ENCODE results near the gene PTTG1IP.
"Not testable (repeated sequence)": the region's sequence is repeated elsewhere in the genome, so short reads cannot be mapped to it uniquely, and the experiment has no call there.

The PTTG1IP gene

DNA sequence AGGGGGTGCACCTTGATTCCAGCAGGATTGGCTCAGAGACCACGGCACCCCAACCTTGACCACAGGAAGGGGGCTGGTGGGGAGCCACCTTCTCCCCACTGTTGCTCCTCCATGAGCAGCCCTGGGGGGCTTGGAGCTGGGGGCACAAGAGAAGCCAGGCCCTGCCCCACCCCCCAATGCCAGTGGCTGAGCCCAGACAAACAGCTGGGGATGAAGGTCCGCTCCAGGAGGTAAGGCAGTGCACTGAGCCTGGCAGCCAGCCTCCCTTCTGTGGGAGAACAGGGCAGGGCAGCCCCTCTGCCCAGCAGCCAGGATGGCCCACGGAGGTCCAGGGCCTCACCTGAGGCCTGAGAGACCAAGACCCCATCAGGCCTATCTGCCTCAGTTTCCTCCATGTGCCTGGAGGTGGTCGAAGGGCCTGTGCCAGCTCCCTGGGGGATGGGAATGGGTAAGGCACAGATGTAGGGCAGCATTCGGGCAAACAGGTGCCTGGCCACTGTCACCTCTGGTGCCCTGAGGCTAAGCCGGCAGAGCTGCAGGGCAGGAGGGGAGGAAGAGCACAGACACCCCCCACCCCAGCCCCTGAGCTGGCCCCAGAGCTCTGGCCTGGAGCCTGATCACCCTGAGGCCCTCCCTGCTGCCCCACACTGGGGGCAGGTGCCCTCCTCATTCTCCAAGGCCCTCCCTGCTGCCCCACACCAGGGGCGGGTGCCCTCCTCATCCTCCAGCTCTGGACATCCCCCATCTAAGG lies 40.1 kb upstream of the PTTG1IP start:
- DNase-seq (ENCODE audit: low spot score in 2 of 2) (no peak), ATAC-seq (replicated peaks; ENCODE audit: extremely low read depth, poor library complexity, severe bottlenecking) (no peak)

DNA sequence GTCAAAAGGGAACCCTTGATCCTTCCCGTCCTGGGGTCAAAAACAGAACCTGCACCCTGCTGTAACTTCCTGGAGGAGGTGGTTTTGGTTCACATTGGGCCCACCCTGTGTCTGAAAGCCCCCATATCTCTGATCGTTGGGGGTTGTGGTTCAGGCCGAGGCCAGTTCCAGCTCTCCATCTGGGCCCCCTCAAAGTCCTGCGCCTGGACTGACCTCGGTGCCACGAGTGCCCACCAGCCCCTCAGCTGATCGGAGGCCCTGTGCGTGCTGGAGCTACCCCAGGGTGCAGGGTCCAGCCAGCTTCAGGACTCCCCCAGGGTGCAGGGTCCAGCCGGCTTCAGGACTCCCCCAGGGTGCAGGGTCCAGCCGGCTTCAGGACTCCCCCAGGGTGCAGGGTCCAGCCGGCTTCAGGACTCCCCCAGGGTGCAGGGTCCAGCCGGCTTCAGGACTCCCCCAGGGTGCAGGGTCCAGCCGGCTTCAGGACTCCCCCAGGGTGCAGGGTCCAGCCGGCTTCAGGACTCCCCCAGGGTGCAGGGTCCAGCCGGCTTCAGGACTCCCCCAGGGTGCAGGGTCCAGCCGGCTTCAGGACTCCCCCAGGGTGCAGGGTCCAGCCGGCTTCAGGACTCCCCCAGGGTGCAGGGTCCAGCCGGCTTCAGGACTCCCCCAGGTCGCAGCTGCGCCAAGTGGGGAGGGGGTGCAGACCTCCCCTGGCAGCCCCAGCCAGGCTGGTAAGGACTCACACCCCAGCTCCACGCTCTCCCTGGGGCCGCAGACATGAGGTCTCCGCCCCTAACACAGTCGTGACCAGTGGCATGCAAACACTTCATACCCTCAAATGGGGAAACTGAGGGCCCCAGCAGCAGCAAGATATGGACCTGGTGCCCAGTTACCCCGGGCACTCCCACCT lies 39.3 kb upstream of the PTTG1IP start:
- H3K9me3 Mint-ChIP-seq; DNase-seq (ENCODE audit: low spot score in 2 of 2); H3K27me3 Mint-ChIP-seq; ATAC-seq (replicated peaks; ENCODE audit: extremely low read depth, poor library complexity, severe bottlenecking): not testable (repeated sequence)
- peak overlapping the region; percentile 93 for H3K4me3 Mint-ChIP-seq
- peaks cover 49% of the 10 kb centered on the region for H3K36me3 Mint-ChIP-seq (ENCODE audit: insufficient read depth)
- H3K4me1 Mint-ChIP-seq = peaks cover 82% of the 10 kb centered on the region
- H3K27ac Mint-ChIP-seq (ENCODE audit: low read depth) = peak overlapping the region; percentile 90

More for the DNA sequence above, 40.1 kb upstream of the PTTG1IP start:
- H3K27ac Mint-ChIP-seq (ENCODE audit: low read depth) = peak overlapping the region; percentile 89
- no peaks in the 10 kb centered on the region for H3K9me3 Mint-ChIP-seq
- H3K4me3 Mint-ChIP-seq = peak overlapping the region; percentile 93
- H3K4me1 Mint-ChIP-seq = peaks cover 89% of the 10 kb centered on the region
- no peaks in the 10 kb centered on the region for H3K27me3 Mint-ChIP-seq
- peaks cover 48% of the 10 kb centered on the region for H3K36me3 Mint-ChIP-seq (ENCODE audit: insufficient read depth)

- peak overlapping the region; percentile 90 for H3K27ac Mint-ChIP-seq (ENCODE audit: low read depth)
- H3K4me1 Mint-ChIP-seq = peaks cover 76% of the 10 kb centered on the region
- no peak for ATAC-seq (replicated peaks; ENCODE audit: extremely low read depth, poor library complexity, severe bottlenecking)
- no peaks in the 10 kb centered on the region for H3K27me3 Mint-ChIP-seq
- peak overlapping the region; percentile 73 for H3K4me3 Mint-ChIP-seq
- no peak for DNase-seq (ENCODE audit: low spot score in 2 of 2)
- H3K9me3 Mint-ChIP-seq = no peaks in the 10 kb centered on the region
- peaks cover 44% of the 10 kb centered on the region for H3K36me3 Mint-ChIP-seq (ENCODE audit: insufficient read depth)
Observed at GRCh38 chr21:44912158-44912473, 38.6 kb upstream of the PTTG1IP start.

DNA sequence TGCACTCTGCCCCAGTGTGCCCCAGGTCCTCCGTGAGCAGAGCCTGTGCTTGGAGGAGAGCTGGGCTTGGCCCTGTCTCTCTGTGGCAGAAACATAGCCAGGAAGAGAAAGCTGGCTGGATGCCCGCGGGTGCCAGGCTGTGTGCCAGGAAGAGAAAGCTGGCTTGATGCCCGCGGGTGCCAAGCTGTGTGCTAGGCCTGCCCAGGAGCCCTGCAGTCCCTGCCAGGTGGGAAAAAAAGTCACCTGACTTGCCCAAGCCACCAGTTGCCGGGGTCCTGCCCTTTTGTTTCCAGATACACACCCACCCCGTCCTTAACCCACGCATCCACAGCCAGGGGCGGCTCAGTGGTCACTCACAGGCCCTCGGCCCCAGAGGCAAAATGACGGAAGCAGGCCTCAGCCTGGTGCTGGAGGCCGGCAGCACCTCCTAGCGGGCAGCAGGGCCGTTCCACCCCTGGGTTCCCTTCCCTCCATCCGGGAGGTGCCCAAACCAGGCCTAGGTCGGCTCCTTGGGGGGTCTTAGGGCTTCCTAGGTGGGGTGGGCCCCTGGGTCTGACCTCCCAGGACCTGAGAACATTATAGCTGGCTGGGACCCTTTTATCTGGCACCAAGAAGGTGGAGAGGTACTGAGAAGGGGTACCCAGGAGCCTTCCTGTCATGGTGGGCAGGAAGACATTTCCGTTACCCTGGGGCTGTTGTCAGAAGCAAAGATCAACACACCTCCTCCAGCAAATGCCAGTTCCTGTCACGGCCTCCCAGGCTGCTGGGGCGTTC lies 38.1 kb upstream of the PTTG1IP start:
- H3K9me3 Mint-ChIP-seq = no peaks in the 10 kb centered on the region
- peaks cover 70% of the 10 kb centered on the region for H3K4me1 Mint-ChIP-seq
- no peaks in the 10 kb centered on the region for H3K27me3 Mint-ChIP-seq
- H3K27ac Mint-ChIP-seq (ENCODE audit: low read depth) = peak overlapping the region; percentile 90
- peaks cover 40% of the 10 kb centered on the region for H3K36me3 Mint-ChIP-seq (ENCODE audit: insufficient read depth)
- peak; percentile 75 for ATAC-seq (replicated peaks; ENCODE audit: extremely low read depth, poor library complexity, severe bottlenecking)
- peak; percentile 38 to 59 for DNase-seq (ENCODE audit: low spot score in 2 of 2)
- H3K4me3 Mint-ChIP-seq = peak overlapping the region; percentile 73

DNA sequence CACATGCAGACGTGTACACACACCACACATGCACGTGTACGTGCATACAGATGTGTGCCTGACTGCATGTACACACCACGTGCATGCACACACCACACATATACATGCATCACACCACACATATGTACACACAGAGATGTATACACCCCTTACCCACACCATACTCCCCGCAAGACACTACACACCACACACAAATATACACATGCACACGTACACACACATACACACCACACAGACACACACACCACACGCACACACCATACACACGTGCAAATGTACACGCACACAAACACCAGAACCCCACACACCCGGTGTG lies 37.5 kb upstream of the PTTG1IP start:
- ATAC-seq (replicated peaks; ENCODE audit: extremely low read depth, poor library complexity, severe bottlenecking) = no peak
- DNase-seq (ENCODE audit: low spot score in 2 of 2) = no peak
- Mint-ChIP-seq H3K36me3 (ENCODE audit: insufficient read depth) (peaks cover 41% of the 10 kb centered on the region), H3K27ac (ENCODE audit: low read depth) (peak overlapping the region; percentile 90), H3K27me3 (no peaks in the 10 kb centered on the region), H3K4me3 (peak overlapping the region; percentile 73), H3K9me3 (no peaks in the 10 kb centered on the region), H3K4me1 (peaks cover 65% of the 10 kb centered on the region)

- no peaks in the 10 kb centered on the region for H3K27me3 Mint-ChIP-seq
- DNase-seq (ENCODE audit: low spot score in 2 of 2) = no peak
- no peak for ATAC-seq (replicated peaks; ENCODE audit: extremely low read depth, poor library complexity, severe bottlenecking)
- peaks cover 41% of the 10 kb centered on the region for H3K36me3 Mint-ChIP-seq (ENCODE audit: insufficient read depth)
- peaks cover 62% of the 10 kb centered on the region for H3K4me1 Mint-ChIP-seq
- peak overlapping the region; percentile 73 for H3K4me3 Mint-ChIP-seq
- H3K9me3 Mint-ChIP-seq = no peaks in the 10 kb centered on the region
- H3K27ac Mint-ChIP-seq (ENCODE audit: low read depth) = peak overlapping the region; percentile 90
Observed at GRCh38 chr21:44910229-44911067, 37.0 kb upstream of the PTTG1IP start.

DNA sequence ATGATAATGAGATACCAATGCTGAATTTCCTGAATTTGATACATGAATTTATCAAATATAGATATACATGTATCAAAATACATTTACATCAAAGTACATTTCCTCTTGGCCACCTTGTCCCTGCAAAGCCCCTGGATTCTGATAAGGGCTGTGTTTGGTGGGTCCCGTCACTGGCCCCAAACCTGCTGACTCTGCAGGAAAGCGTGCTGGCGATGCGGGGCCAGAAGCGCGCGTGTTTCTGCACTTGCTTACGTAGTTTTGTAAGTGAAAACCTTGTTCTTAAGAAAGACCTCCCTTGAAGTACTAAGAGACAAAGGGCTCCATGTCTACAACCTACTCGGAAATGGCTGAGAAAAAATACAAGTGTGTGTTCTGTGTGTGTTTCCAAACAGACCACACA lies 36.2 kb upstream of the PTTG1IP start:
- DNase-seq (ENCODE audit: low spot score in 2 of 2) (no peak), ATAC-seq (replicated peaks; ENCODE audit: extremely low read depth, poor library complexity, severe bottlenecking) (no peak)
- H3K9me3 Mint-ChIP-seq = no peaks in the 10 kb centered on the region
- H3K4me3 Mint-ChIP-seq = peak overlapping the region; percentile 38
- peaks cover 42% of the 10 kb centered on the region for H3K36me3 Mint-ChIP-seq (ENCODE audit: insufficient read depth)
- no peaks in the 10 kb centered on the region for H3K27me3 Mint-ChIP-seq
- peaks cover 55% of the 10 kb centered on the region for H3K4me1 Mint-ChIP-seq
- no peak overlapping the region for H3K27ac Mint-ChIP-seq (ENCODE audit: low read depth)

- Mint-ChIP-seq H3K4me3 (peak overlapping the region; percentile 38), H3K4me1 (peaks cover 54% of the 10 kb centered on the region), H3K27ac (ENCODE audit: low read depth) (no peak overlapping the region), H3K36me3 (ENCODE audit: insufficient read depth) (peaks cover 43% of the 10 kb centered on the region), H3K9me3 (no peaks in the 10 kb centered on the region), H3K27me3 (no peaks in the 10 kb centered on the region)
- ATAC-seq (replicated peaks; ENCODE audit: extremely low read depth, poor library complexity, severe bottlenecking) (no peak), DNase-seq (ENCODE audit: low spot score in 2 of 2) (no peak)
Observed at GRCh38 chr21:44908908-44909307, 35.4 kb upstream of the PTTG1IP start.

DNA sequence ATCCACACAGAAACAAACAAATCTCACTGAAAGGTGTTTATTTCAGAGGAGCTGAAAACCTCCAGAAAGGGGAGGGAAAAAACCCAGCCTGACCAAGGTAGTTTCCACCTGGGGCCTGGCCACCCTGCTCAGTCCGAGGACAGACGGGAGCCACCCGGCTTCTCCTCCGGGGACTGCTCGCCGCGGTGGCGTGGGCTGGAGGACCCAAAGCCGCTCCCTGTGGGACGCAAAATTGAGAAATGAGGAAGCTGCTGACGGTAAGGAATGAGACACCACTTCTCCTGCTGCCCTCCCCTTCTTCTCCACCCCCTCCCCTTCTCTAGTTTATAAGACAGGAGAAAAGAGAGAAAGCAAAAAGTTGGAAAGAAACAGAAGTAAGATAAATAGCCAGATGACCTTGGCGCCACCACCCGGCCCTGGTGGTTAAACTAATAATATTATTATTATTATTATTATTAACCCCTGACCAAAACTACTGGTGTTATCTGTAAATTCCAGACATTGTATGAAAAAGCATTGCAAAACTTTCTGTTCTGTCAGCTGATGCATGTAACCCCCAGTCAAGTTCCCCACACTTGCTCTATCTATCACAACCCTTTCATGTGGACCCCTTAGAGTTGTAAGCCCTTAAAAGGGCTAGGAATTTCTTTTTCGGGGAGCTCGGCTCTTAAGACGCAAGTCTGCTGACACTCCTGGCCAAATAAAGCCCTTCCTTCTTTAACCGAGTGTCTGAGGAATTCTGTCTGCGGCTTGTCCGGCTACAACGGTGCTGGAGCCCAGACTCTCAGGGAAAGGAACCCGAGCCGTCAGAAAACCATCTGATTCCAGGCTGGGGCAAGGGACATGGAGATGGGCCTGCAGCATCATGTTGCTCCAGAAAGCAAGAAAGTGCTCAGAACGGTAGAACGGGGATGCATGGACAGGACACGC lies 34.7 kb upstream of the PTTG1IP start:
- H3K27ac Mint-ChIP-seq (ENCODE audit: low read depth) = no peak overlapping the region
- ATAC-seq (replicated peaks; ENCODE audit: extremely low read depth, poor library complexity, severe bottlenecking) = no peak
- H3K4me3 Mint-ChIP-seq = no peak overlapping the region
- H3K9me3 Mint-ChIP-seq = no peaks in the 10 kb centered on the region
- no peaks in the 10 kb centered on the region for H3K27me3 Mint-ChIP-seq
- H3K36me3 Mint-ChIP-seq (ENCODE audit: insufficient read depth) = peaks cover 43% of the 10 kb centered on the region
- no peak for DNase-seq (ENCODE audit: low spot score in 2 of 2)
- H3K4me1 Mint-ChIP-seq = peaks cover 48% of the 10 kb centered on the region

GRCh38 chr21:44907225-44907965 lies 33.9 kb upstream of the PTTG1IP start:
- Mint-ChIP-seq H3K27me3 (no peaks in the 10 kb centered on the region), H3K4me3 (no peak overlapping the region), H3K9me3 (no peaks in the 10 kb centered on the region), H3K4me1 (peaks cover 51% of the 10 kb centered on the region), H3K36me3 (ENCODE audit: insufficient read depth) (peaks cover 48% of the 10 kb centered on the region), H3K27ac (ENCODE audit: low read depth) (no peak overlapping the region)
- DNase-seq (ENCODE audit: low spot score in 2 of 2) (no peak), ATAC-seq (replicated peaks; ENCODE audit: extremely low read depth, poor library complexity, severe bottlenecking) (no peak)

GRCh38 chr21:44905728-44906090 lies 32.2 kb upstream of the PTTG1IP start:
- no peak for DNase-seq (ENCODE audit: low spot score in 2 of 2)
- ATAC-seq (replicated peaks; ENCODE audit: extremely low read depth, poor library complexity, severe bottlenecking) = no peak
- H3K27ac Mint-ChIP-seq (ENCODE audit: low read depth) = peak overlapping the region; percentile 13
- no peaks in the 10 kb centered on the region for H3K27me3 Mint-ChIP-seq
- H3K36me3 Mint-ChIP-seq (ENCODE audit: insufficient read depth) = peaks cover 53% of the 10 kb centered on the region
- H3K9me3 Mint-ChIP-seq = no peaks in the 10 kb centered on the region
- H3K4me1 Mint-ChIP-seq = peaks cover 39% of the 10 kb centered on the region
- no peak overlapping the region for H3K4me3 Mint-ChIP-seq

All from central memory CD8-positive, alpha-beta T cell (primary cell).